Peyer's patch (tissue), 4 donors: ENCODE results near the gene NCKAP5.

Experiments used
- POLR2A ChIP-seq, 2 donors: fragments of 450-650 bp; IDR thresholded peaks; one replicate each; pipeline ENCODE4 v1.5.1; 2017; ENCODE audit warnings: antibody characterized with exemption in 2 of 2, mild to moderate bottlenecking in 2 of 2, moderate library complexity in 2 of 2
- TF ChIP-seq, protein P1 (sequence below), 6 experiments: fragments of 450-650 bp in 4 of 6; fragments of 200-600 bp in 2 of 6; sonication (generic) in 1 of 6; IDR thresholded peaks; one replicate each; pipeline ENCODE4 v1.5.1; 2017 to 2019; ENCODE audit warnings: antibody characterized with exemption in 6 of 6, mild to moderate bottlenecking in 3 of 6, moderate library complexity in 1 of 6

DNA sequence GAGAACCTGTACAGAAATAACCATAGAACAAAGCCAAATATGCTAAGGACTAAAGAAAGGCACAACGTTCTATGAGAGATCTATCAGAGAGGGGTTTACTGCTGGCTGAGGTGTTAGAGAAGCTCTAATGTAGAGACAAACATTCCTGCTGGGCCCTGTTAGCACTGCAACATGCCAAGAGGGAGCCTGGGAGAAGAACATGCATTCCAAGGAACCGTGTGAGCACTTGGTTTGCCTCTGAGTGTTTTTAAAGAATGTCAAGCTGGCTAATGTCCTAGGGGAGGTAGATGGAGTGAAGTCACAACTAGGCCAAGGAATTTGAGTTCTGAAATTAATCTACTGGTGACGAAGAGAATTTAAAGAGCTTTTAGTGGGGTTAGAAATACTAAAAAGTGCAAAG is 514.0 kb downstream of the NCKAP5 start:
- TF ChIP-seq, protein P1, sequence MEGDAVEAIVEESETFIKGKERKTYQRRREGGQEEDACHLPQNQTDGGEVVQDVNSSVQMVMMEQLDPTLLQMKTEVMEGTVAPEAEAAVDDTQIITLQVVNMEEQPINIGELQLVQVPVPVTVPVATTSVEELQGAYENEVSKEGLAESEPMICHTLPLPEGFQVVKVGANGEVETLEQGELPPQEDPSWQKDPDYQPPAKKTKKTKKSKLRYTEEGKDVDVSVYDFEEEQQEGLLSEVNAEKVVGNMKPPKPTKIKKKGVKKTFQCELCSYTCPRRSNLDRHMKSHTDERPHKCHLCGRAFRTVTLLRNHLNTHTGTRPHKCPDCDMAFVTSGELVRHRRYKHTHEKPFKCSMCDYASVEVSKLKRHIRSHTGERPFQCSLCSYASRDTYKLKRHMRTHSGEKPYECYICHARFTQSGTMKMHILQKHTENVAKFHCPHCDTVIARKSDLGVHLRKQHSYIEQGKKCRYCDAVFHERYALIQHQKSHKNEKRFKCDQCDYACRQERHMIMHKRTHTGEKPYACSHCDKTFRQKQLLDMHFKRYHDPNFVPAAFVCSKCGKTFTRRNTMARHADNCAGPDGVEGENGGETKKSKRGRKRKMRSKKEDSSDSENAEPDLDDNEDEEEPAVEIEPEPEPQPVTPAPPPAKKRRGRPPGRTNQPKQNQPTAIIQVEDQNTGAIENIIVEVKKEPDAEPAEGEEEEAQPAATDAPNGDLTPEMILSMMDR (IDR thresholded peaks at IDR 0.05): no peak
- TF ChIP-seq POLR2A (IDR thresholded peaks at IDR 0.05): no peak
